ENCODE data around the gene STX12.

DNA sequence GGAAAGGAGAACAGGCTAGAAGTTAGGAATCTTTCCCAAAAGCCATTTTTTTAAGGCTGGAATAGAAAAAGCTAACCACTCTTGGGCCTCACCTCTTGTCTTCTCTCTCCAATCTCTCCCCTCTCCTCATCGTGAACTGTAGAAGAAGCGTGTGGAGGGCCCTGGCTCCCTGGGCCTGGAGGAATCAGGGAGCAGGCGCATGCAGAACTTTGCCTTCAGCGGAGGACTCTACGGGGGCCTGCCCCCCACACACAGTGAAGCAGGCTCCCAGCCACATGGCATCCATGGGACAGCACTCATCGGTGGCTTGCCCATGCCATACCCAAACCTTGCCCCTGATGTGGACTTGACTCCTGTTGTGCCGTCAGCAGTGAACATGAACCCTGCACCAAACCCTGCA, 76.9 kb downstream of the STX12 start:
- TF ChIP-seq, protein P1, sequence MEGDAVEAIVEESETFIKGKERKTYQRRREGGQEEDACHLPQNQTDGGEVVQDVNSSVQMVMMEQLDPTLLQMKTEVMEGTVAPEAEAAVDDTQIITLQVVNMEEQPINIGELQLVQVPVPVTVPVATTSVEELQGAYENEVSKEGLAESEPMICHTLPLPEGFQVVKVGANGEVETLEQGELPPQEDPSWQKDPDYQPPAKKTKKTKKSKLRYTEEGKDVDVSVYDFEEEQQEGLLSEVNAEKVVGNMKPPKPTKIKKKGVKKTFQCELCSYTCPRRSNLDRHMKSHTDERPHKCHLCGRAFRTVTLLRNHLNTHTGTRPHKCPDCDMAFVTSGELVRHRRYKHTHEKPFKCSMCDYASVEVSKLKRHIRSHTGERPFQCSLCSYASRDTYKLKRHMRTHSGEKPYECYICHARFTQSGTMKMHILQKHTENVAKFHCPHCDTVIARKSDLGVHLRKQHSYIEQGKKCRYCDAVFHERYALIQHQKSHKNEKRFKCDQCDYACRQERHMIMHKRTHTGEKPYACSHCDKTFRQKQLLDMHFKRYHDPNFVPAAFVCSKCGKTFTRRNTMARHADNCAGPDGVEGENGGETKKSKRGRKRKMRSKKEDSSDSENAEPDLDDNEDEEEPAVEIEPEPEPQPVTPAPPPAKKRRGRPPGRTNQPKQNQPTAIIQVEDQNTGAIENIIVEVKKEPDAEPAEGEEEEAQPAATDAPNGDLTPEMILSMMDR (conservative IDR thresholded peaks at IDR 0.05; ENCODE audit: low read depth in 2 of 2) = no peak
- TF ChIP-seq, protein P2, sequence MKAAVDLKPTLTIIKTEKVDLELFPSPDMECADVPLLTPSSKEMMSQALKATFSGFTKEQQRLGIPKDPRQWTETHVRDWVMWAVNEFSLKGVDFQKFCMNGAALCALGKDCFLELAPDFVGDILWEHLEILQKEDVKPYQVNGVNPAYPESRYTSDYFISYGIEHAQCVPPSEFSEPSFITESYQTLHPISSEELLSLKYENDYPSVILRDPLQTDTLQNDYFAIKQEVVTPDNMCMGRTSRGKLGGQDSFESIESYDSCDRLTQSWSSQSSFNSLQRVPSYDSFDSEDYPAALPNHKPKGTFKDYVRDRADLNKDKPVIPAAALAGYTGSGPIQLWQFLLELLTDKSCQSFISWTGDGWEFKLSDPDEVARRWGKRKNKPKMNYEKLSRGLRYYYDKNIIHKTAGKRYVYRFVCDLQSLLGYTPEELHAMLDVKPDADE (IDR thresholded peaks at IDR 0.05) = no peak
- TF ChIP-seq EZH2phosphoT487 (IDR thresholded peaks at IDR 0.05; ENCODE audit: unreplicated experiment) = no peak

Data from GM23338 (cell line).